ENCODE measurements around the gene STOX2.

The STOX2 gene

GRCh38 chr4:183905081-183905592 lies at the start of gene STOX2:
STOX2 (plus strand) TSS chr4:183905307; CDS start chr4:183906791, 1,484 bp downstream.
- H3K4me3 ChIP-seq (ENCODE audit: low read depth, low read length), result peak within 1 kb of the TSS; percentile 45
- DNase-seq (ENCODE audit: low read depth, low spot score), result no peak
- ChIA-PET POLR2A (no interaction called here), CTCF (no interaction called here)
- no peak for TF ChIP-seq CTCF (IDR thresholded peaks at IDR 0.05; ENCODE audit: insufficient read depth, low read length, missing control alignments)

GRCh38 chr4:183855323-183856190 lies 49.5 kb upstream of the STOX2 start:
- H3K4me3 ChIP-seq (ENCODE audit: low read depth, low read length), result no peak overlapping the region
- DNase-seq (ENCODE audit: low read depth, low spot score), result no peak
- CTCF ChIA-PET, result no interaction called here
- TF ChIP-seq CTCF (IDR thresholded peaks at IDR 0.05; ENCODE audit: insufficient read depth, low read length, missing control alignments), result no peak
- POLR2A ChIA-PET, result no interaction called here

GRCh38 chr4:183857040-183857439 lies 48.1 kb upstream of the STOX2 start:
- ChIA-PET CTCF (no interaction called here), POLR2A (no interaction called here)
- TF ChIP-seq CTCF (IDR thresholded peaks at IDR 0.05; ENCODE audit: insufficient read depth, low read length, missing control alignments), result no peak
- no peak overlapping the region for H3K4me3 ChIP-seq (ENCODE audit: low read depth, low read length)
- DNase-seq (ENCODE audit: low read depth, low spot score), result no peak

DNA sequence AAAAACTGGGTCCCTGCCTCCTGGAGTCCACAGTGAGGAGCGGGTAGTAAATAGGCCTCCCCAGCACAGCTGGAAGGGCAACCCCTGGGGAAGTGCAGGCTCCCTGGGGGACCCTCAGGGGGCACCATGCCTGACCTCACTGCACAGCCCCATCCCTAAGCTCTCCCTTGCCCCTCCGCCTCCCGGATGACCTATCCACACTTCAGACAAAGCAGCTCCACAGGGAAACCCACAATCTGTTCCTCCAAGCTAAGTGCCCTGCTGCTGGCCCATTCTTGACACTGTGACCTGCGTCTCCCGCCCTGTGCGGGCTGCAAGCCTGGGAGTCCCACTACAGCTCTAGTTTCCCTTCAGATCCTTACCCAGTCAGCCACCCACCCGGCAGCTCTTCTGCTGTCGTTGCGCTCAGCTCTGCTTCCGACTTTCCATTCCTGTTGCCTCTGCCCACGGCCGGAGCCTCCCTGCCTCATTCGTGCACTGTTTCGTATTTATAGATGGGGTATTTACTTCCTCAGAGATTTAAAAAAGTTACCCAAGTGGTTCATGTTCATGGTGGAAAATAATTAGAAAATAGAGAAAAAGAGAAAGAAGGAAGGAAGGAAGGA lies 47.0 kb upstream of the STOX2 start:
- CTCF ChIA-PET, result no interaction called here
- DNase-seq (ENCODE audit: low read depth, low spot score), result no peak
- TF ChIP-seq CTCF (IDR thresholded peaks at IDR 0.05; ENCODE audit: insufficient read depth, low read length, missing control alignments), result no peak
- POLR2A ChIA-PET, result no interaction called here
- no peak overlapping the region for H3K4me3 ChIP-seq (ENCODE audit: low read depth, low read length)

DNA sequence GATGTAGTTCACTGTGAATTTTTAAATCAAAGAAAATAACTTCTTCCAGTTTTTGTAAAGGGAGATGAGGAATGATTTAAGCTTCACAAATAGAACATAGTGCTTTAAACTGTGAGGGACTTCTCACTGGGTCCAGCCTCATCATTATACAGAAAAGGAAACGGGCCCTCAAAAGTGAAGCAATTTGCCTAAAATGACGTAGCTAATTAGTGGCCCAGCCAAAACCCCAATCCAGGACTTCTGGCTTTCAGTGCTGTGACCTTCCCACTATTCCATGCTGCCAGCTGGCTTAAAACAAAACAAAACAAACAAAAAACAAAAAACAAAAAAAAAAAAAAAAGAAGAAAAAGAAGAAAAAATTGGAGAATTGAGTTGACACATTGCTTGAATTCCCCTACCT lies 45.0 kb upstream of the STOX2 start:
- DNase-seq (ENCODE audit: low read depth, low spot score), result no peak
- H3K4me3 ChIP-seq (ENCODE audit: low read depth, low read length), result no peak overlapping the region
- ChIA-PET CTCF (no interaction called here), POLR2A (no interaction called here)
- no peak for TF ChIP-seq CTCF (IDR thresholded peaks at IDR 0.05; ENCODE audit: insufficient read depth, low read length, missing control alignments)

- CTCF ChIA-PET, result no interaction called here
Observed at GRCh38 chr4:183860731-183861130, 44.4 kb upstream of the STOX2 start.

More at GRCh38 chr4:183860731-183861130, 44.4 kb upstream of the STOX2 start:
- H3K4me3 ChIP-seq (ENCODE audit: low read depth, low read length), result no peak overlapping the region
- no peak for DNase-seq (ENCODE audit: low read depth, low spot score)
- POLR2A ChIA-PET, result no interaction called here
- no peak for TF ChIP-seq CTCF (IDR thresholded peaks at IDR 0.05; ENCODE audit: insufficient read depth, low read length, missing control alignments)

All from AG04449 (cell line).